Measurements from ENCODE around the gene ENDOV. TPM values are rescaled to one million over a fixed set of nuclear protein-coding genes. Genes with fewer than 3 reads are reported as not detected.

The ENDOV gene
- total RNA-seq, 1 experiment from 2014 or later, result 33.2 TPM

GRCh38 chr17:80380555-80381002 is 34.4 kb upstream of the ENDOV start:
- DNase-seq, result no peak
- CTCF ChIA-PET, result no interaction called here
- no TSS peak for BruUV-seq (replicated peaks)
- Mint-ChIP-seq H3K4me3 (ENCODE audit: low read depth, unreplicated experiment) (no peak overlapping the region), H3K9me3 (ENCODE audit: low read depth, unreplicated experiment) (no peaks in the 10 kb centered on the region), H3K27me3 (ENCODE audit: unreplicated experiment) (no peaks in the 10 kb centered on the region), H3K4me1 (ENCODE audit: low read depth, unreplicated experiment) (no peaks in the 10 kb centered on the region), H3K27ac (ENCODE audit: unreplicated experiment) (no peak overlapping the region), H3K36me3 (ENCODE audit: insufficient read depth, unreplicated experiment) (peaks cover 74% of the 10 kb centered on the region)
- intact Hi-C loops (cut with micrococcal nuclease; ENCODE audit: unreplicated experiment), result no loop called here
- no peak for TF ChIP-seq CTCF (IDR thresholded peaks at IDR 0.05; ENCODE audit: unreplicated experiment)

GRCh38 chr17:80381416-80381923 is 33.5 kb upstream of the ENDOV start:
- BruUV-seq (replicated peaks), result no TSS peak
- DNase-seq, result no peak
- no peaks in the 10 kb centered on the region for H3K4me1 Mint-ChIP-seq (ENCODE audit: low read depth, unreplicated experiment)
- H3K27me3 Mint-ChIP-seq (ENCODE audit: unreplicated experiment), result no peaks in the 10 kb centered on the region
- no peak for TF ChIP-seq CTCF (IDR thresholded peaks at IDR 0.05; ENCODE audit: unreplicated experiment)
- no peak overlapping the region for H3K27ac Mint-ChIP-seq (ENCODE audit: unreplicated experiment)
- H3K4me3 Mint-ChIP-seq (ENCODE audit: low read depth, unreplicated experiment), result no peak overlapping the region
- intact Hi-C loops (cut with micrococcal nuclease; ENCODE audit: unreplicated experiment), result no loop called here
- peaks cover 71% of the 10 kb centered on the region for H3K36me3 Mint-ChIP-seq (ENCODE audit: insufficient read depth, unreplicated experiment)
- CTCF ChIA-PET, result no interaction called here
- no peaks in the 10 kb centered on the region for H3K9me3 Mint-ChIP-seq (ENCODE audit: low read depth, unreplicated experiment)

GRCh38 chr17:80382446-80382845 is 32.5 kb upstream of the ENDOV start:
- no TSS peak for BruUV-seq (replicated peaks)
- H3K27ac Mint-ChIP-seq (ENCODE audit: unreplicated experiment), result no peak overlapping the region
- H3K4me1 Mint-ChIP-seq (ENCODE audit: low read depth, unreplicated experiment), result no peaks in the 10 kb centered on the region
- intact Hi-C loops (cut with micrococcal nuclease; ENCODE audit: unreplicated experiment), result no loop called here
- no peaks in the 10 kb centered on the region for H3K27me3 Mint-ChIP-seq (ENCODE audit: unreplicated experiment)
- DNase-seq, result no peak
- H3K36me3 Mint-ChIP-seq (ENCODE audit: insufficient read depth, unreplicated experiment), result peaks cover 66% of the 10 kb centered on the region
- no peak overlapping the region for H3K4me3 Mint-ChIP-seq (ENCODE audit: low read depth, unreplicated experiment)
- CTCF ChIA-PET, result no interaction called here
- no peak for TF ChIP-seq CTCF (IDR thresholded peaks at IDR 0.05; ENCODE audit: unreplicated experiment)
- no peaks in the 10 kb centered on the region for H3K9me3 Mint-ChIP-seq (ENCODE audit: low read depth, unreplicated experiment)

- BruUV-seq (replicated peaks), result no TSS peak
- no peaks in the 10 kb centered on the region for H3K27me3 Mint-ChIP-seq (ENCODE audit: unreplicated experiment)
- no peak for DNase-seq
- no peak for TF ChIP-seq CTCF (IDR thresholded peaks at IDR 0.05; ENCODE audit: unreplicated experiment)
- no peak overlapping the region for H3K4me3 Mint-ChIP-seq (ENCODE audit: low read depth, unreplicated experiment)
- CTCF ChIA-PET, result no interaction called here
- no peaks in the 10 kb centered on the region for H3K4me1 Mint-ChIP-seq (ENCODE audit: low read depth, unreplicated experiment)
- no peak overlapping the region for H3K27ac Mint-ChIP-seq (ENCODE audit: unreplicated experiment)
- peaks cover 65% of the 10 kb centered on the region for H3K36me3 Mint-ChIP-seq (ENCODE audit: insufficient read depth, unreplicated experiment)
- intact Hi-C loops (cut with micrococcal nuclease; ENCODE audit: unreplicated experiment), result no loop called here
- H3K9me3 Mint-ChIP-seq (ENCODE audit: low read depth, unreplicated experiment), result no peaks in the 10 kb centered on the region
Observed at GRCh38 chr17:80382956-80383355, 32.0 kb upstream of the ENDOV start.
